HL-60 (cell line): ENCODE results near the gene HECA.

Experiments
- GABPA ChIP-seq: IDR thresholded peaks from 2 replicates; pipeline ENCODE4 v1.6.1; 2012; ENCODE audit warnings: low read depth
- POLR2AphosphoS5 ChIP-seq: IDR thresholded peaks from 2 replicates; pipeline ENCODE4 v1.6.1; 2012; ENCODE audit warnings: low read depth
- SPI1 ChIP-seq: IDR thresholded peaks from 2 replicates; pipeline ENCODE4 v1.6.1; 2012; ENCODE audit warnings: low read depth, mild to moderate bottlenecking, borderline replicate concordance
- TF ChIP-seq, protein P1 (sequence below): IDR thresholded peaks from one replicate; pipeline ENCODE4 v1.5.1; 2011; ENCODE audit warnings: low read length, control low read depth, inconsistent platforms; ENCODE audit not compliant: insufficient read depth
- TF ChIP-seq, protein P2 (sequence below): IDR thresholded peaks from 2 replicates; pipeline ENCODE4 v1.6.1; 2012; ENCODE audit warnings: low read depth; ENCODE audit not compliant: insufficient replicate concordance

DNA sequence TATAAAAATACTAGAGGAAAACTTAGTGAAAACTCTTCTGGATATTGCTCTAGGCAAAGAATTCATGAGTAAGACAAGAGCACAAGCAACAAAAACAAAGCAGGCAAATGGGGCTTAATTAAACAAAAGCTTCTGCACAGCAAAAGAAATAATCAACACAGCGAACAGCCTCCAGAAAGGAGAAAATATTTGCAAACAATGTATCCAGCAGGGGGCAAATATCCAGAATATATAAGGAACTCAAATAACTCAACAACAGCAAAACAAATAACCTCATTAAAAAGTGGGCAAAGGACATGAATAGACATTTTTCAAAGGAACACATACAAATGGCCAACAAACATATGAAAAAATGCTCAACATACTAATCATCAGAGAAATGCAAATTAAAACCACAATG lies 17.1 kb upstream of the HECA start:
- TF ChIP-seq, protein P1, sequence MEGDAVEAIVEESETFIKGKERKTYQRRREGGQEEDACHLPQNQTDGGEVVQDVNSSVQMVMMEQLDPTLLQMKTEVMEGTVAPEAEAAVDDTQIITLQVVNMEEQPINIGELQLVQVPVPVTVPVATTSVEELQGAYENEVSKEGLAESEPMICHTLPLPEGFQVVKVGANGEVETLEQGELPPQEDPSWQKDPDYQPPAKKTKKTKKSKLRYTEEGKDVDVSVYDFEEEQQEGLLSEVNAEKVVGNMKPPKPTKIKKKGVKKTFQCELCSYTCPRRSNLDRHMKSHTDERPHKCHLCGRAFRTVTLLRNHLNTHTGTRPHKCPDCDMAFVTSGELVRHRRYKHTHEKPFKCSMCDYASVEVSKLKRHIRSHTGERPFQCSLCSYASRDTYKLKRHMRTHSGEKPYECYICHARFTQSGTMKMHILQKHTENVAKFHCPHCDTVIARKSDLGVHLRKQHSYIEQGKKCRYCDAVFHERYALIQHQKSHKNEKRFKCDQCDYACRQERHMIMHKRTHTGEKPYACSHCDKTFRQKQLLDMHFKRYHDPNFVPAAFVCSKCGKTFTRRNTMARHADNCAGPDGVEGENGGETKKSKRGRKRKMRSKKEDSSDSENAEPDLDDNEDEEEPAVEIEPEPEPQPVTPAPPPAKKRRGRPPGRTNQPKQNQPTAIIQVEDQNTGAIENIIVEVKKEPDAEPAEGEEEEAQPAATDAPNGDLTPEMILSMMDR: no peak
- TF ChIP-seq GABPA: no peak
- TF ChIP-seq, protein P2, sequence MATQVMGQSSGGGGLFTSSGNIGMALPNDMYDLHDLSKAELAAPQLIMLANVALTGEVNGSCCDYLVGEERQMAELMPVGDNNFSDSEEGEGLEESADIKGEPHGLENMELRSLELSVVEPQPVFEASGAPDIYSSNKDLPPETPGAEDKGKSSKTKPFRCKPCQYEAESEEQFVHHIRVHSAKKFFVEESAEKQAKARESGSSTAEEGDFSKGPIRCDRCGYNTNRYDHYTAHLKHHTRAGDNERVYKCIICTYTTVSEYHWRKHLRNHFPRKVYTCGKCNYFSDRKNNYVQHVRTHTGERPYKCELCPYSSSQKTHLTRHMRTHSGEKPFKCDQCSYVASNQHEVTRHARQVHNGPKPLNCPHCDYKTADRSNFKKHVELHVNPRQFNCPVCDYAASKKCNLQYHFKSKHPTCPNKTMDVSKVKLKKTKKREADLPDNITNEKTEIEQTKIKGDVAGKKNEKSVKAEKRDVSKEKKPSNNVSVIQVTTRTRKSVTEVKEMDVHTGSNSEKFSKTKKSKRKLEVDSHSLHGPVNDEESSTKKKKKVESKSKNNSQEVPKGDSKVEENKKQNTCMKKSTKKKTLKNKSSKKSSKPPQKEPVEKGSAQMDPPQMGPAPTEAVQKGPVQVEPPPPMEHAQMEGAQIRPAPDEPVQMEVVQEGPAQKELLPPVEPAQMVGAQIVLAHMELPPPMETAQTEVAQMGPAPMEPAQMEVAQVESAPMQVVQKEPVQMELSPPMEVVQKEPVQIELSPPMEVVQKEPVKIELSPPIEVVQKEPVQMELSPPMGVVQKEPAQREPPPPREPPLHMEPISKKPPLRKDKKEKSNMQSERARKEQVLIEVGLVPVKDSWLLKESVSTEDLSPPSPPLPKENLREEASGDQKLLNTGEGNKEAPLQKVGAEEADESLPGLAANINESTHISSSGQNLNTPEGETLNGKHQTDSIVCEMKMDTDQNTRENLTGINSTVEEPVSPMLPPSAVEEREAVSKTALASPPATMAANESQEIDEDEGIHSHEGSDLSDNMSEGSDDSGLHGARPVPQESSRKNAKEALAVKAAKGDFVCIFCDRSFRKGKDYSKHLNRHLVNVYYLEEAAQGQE: no peak
- no peak for TF ChIP-seq POLR2AphosphoS5
- no peak for TF ChIP-seq SPI1
